Ishikawa (cell line): ENCODE data around the gene CDX1.

Experiments
- CREB1 ChIP-seq: IDR thresholded peaks from 2 replicates; pipeline ENCODE4 v1.6.1; 2012; ENCODE audit warnings: low read depth
- EGR1 ChIP-seq: IDR thresholded peaks from 2 replicates; pipeline ENCODE4 v1.6.1; 2012
- EP300 ChIP-seq: IDR thresholded peaks from 2 replicates; pipeline ENCODE4 v1.6.1; 2012; ENCODE audit warnings: borderline replicate concordance
- FOXM1 ChIP-seq: IDR thresholded peaks from 2 replicates; pipeline ENCODE4 v1.6.1; 2012; ENCODE audit warnings: low read depth, borderline replicate concordance
- NFIC ChIP-seq: IDR thresholded peaks from 2 replicates; pipeline ENCODE4 v1.6.1; 2012
- RAD21 ChIP-seq: IDR thresholded peaks from 2 replicates; pipeline ENCODE4 v1.6.1; 2012; ENCODE audit warnings: low read depth
- TAF1 ChIP-seq: IDR thresholded peaks from 2 replicates; pipeline ENCODE4 v1.6.1; 2012; ENCODE audit warnings: low read depth, mild to moderate bottlenecking
- TCF12 ChIP-seq: IDR thresholded peaks from 2 replicates; pipeline ENCODE4 v1.6.1; 2012; ENCODE audit warnings: low read depth
- TEAD4 ChIP-seq: IDR thresholded peaks from 2 replicates; pipeline ENCODE4 v1.6.1; 2012
- YY1 ChIP-seq: IDR thresholded peaks from 2 replicates; pipeline ENCODE4 v1.6.1; 2012; ENCODE audit warnings: low read depth
- ZBTB7A ChIP-seq: IDR thresholded peaks from 2 replicates; pipeline ENCODE4 v1.6.1; 2012; ENCODE audit warnings: low read depth
- TF ChIP-seq, protein P1 (sequence below): IDR thresholded peaks from 2 replicates; pipeline ENCODE4 v1.6.1; 2012
- TF ChIP-seq, protein P2 (sequence below): IDR thresholded peaks from 2 replicates; pipeline ENCODE4 v1.6.1; 2012; ENCODE audit warnings: low read depth, mild to moderate bottlenecking

DNA sequence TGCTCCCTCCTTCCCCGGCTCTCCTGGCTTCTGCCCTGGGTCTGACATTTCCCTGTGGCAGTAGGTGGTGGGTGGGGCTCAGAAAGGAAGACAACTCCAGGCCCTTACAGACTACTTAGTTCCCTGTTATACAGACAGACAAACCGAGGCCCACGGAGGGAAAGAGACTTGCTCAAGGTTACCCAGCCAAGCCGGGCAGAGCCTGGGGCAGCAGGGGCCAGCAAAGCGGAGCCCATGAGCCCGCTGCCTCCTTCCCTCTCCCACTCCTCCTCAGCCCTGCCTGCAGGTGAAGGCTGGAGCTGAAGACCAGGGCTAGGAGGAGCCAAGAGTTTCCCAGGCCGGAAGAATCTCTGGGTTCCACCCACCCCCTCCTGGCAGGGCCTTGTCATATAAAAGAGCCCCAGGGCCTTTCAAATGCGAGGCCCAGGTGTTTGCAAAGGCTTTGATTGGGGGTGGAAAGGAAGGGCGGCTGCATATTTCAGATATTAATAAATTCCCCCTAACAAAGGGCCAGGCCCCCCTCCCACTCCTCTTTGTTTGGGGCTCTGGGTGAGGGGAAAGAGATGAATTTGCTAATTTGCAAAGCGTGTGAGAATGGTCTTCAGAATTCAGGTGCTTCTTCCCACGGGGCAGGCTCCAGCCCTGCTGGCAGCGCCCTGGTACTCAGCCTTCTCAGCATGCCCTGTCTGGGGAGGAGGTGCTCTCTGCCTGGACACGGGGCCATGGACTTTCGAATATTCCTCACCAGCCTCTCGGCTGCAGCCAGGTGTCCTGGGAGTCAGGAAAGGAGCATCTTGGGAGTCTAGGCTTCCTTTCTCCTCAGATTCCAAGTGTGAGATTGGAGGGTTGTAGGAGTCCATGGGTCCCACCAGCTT is 44.8 kb downstream of the CDX1 start:
- TF ChIP-seq YY1 (no peak), RAD21 (no peak), TAF1 (no peak), TCF12 (no peak), TEAD4 (no peak), EP300 (no peak), FOXM1 (no peak), NFIC (no peak), ZBTB7A (no peak), EGR1 (no peak), CREB1 (no peak)
- TF ChIP-seq, protein P1, sequence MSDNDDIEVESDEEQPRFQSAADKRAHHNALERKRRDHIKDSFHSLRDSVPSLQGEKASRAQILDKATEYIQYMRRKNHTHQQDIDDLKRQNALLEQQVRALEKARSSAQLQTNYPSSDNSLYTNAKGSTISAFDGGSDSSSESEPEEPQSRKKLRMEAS, result no peak
- TF ChIP-seq, protein P2, sequence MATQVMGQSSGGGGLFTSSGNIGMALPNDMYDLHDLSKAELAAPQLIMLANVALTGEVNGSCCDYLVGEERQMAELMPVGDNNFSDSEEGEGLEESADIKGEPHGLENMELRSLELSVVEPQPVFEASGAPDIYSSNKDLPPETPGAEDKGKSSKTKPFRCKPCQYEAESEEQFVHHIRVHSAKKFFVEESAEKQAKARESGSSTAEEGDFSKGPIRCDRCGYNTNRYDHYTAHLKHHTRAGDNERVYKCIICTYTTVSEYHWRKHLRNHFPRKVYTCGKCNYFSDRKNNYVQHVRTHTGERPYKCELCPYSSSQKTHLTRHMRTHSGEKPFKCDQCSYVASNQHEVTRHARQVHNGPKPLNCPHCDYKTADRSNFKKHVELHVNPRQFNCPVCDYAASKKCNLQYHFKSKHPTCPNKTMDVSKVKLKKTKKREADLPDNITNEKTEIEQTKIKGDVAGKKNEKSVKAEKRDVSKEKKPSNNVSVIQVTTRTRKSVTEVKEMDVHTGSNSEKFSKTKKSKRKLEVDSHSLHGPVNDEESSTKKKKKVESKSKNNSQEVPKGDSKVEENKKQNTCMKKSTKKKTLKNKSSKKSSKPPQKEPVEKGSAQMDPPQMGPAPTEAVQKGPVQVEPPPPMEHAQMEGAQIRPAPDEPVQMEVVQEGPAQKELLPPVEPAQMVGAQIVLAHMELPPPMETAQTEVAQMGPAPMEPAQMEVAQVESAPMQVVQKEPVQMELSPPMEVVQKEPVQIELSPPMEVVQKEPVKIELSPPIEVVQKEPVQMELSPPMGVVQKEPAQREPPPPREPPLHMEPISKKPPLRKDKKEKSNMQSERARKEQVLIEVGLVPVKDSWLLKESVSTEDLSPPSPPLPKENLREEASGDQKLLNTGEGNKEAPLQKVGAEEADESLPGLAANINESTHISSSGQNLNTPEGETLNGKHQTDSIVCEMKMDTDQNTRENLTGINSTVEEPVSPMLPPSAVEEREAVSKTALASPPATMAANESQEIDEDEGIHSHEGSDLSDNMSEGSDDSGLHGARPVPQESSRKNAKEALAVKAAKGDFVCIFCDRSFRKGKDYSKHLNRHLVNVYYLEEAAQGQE, result no peak
